Measurements from ENCODE around the gene VSTM2L.

VSTM2L gene

DNA sequence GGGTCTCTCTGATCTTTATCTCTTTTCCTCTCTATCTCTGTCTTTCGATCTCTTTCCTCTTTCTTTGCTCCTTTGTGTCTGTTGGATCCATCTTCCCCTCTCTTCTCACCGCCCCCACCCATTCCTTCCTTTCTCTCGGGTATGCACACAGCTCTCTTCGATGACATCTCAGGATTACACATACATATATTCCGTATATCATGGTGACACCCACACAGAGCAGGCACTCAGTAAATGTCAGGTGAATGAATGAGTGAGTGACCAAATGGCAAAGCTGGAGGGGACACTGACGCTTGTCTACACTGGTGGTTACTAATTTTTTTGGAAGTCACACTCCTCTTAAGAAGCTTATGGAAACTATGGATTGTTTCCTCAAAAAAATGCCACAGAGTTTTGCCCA is 9.9 kb downstream of the VSTM2L start:
- no peak for TF ChIP-seq CTCF (IDR thresholded peaks at IDR 0.05; ENCODE audit: borderline replicate concordance, control extremely low read depth, extremely low read depth, insufficient read depth, missing control alignments)
- in situ Hi-C loops (cut with MboI; ENCODE audit: low sequenced_read_pairs, unreplicated experiment) = loop anchor here (25.0 kb wide), 1 partner anchor 299 kb away; no protein-coding TSS in a partner anchor
- no peak for DNase-seq (ENCODE audit: low spot score)

GRCh38 chr20:37913567-37914366 is 10.8 kb downstream of the VSTM2L start:
- in situ Hi-C loops (cut with MboI; ENCODE audit: low sequenced_read_pairs, unreplicated experiment) = loop anchor here (25.0 kb wide), 1 partner anchor 299 kb away; no protein-coding TSS in a partner anchor
- DNase-seq (ENCODE audit: low spot score) = no peak
- no peak for TF ChIP-seq CTCF (IDR thresholded peaks at IDR 0.05; ENCODE audit: borderline replicate concordance, control extremely low read depth, extremely low read depth, insufficient read depth, missing control alignments)

DNA sequence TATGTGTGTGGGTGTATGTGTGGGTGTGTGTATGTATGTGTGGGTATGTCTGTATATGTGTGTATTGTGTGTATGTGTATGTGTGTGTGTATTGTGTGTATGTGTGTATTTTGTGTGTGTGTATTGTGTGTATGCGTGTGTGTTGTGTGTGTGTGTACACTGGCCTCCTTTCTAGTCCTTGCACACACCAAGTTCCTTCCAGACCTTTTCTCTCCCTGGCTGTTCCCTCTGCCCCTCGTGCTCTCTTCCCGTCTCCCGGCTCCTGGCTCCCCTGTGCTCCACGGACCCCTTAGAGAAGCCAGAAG is 11.4 kb downstream of the VSTM2L start:
- no peak for DNase-seq (ENCODE audit: low spot score)
- no peak for TF ChIP-seq CTCF (IDR thresholded peaks at IDR 0.05; ENCODE audit: borderline replicate concordance, control extremely low read depth, extremely low read depth, insufficient read depth, missing control alignments)
- in situ Hi-C loops (cut with MboI; ENCODE audit: low sequenced_read_pairs, unreplicated experiment) = loop anchor here (25.0 kb wide), 1 partner anchor 298 kb away; no protein-coding TSS in a partner anchor

DNA sequence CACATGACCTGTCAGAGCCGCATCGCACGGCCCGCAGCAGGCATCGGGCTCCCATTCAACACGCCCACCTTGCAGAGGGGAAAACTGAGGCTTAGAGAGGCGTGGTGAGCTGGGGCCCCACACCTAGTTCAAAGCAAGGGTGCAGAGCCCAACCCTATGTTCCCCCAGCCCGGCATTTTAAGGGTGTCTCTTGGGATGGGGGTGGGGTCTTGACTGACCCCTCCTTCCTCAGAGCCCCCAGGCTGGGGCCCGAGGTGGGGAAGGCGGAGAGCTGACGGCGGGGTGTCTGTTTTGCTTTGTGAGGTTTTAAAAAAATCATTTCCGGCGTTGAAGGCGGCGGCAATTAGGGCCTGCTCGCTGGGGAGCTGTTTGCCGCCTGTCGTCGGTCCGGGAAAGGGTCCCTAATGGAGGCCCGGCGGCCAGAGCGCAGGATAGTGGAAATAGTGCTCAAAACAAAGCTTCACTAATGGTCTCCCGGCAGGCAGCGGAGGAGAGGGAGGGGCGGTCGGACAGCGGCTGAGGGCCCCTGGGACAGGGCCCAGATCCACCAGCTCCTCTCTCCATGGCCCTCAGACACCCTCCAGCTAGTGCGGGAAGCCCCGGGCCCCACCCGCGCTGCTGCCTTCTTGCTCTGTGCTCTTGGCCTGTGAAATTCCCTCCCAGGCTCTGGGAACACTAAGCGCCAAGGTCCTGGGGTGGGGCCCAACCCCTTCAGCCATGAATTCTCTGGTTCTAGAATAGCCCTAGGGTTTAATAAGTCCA is 11.9 kb downstream of the VSTM2L start:
- TF ChIP-seq CTCF (IDR thresholded peaks at IDR 0.05; ENCODE audit: borderline replicate concordance, control extremely low read depth, extremely low read depth, insufficient read depth, missing control alignments) = no peak
- in situ Hi-C loops (cut with MboI; ENCODE audit: low sequenced_read_pairs, unreplicated experiment) = loop anchor here (25.0 kb wide), 1 partner anchor 297 kb away; no protein-coding TSS in a partner anchor
- DNase-seq (ENCODE audit: low spot score) = peak; percentile 67

- no peak for DNase-seq (ENCODE audit: low spot score)
- in situ Hi-C loops (cut with MboI; ENCODE audit: low sequenced_read_pairs, unreplicated experiment) = loop anchor here (25.0 kb wide), 1 partner anchor 297 kb away; no protein-coding TSS in a partner anchor
- TF ChIP-seq CTCF (IDR thresholded peaks at IDR 0.05; ENCODE audit: borderline replicate concordance, control extremely low read depth, extremely low read depth, insufficient read depth, missing control alignments) = no peak
Observed at GRCh38 chr20:37915434-37915787, 12.5 kb downstream of the VSTM2L start.

GRCh38 chr20:37915800-37916570 is 13.1 kb downstream of the VSTM2L start:
- no peak for DNase-seq (ENCODE audit: low spot score)
- in situ Hi-C loops (cut with MboI; ENCODE audit: low sequenced_read_pairs, unreplicated experiment) = loop anchor here (25.0 kb wide), 1 partner anchor 296 kb away; no protein-coding TSS in a partner anchor
- no peak for TF ChIP-seq CTCF (IDR thresholded peaks at IDR 0.05; ENCODE audit: borderline replicate concordance, control extremely low read depth, extremely low read depth, insufficient read depth, missing control alignments)

Data from GM13976 (cell line).